ENCODE measurements around the gene STAB2.

- no peak for TF ChIP-seq CTCF (IDR thresholded peaks at IDR 0.05; ENCODE audit: low read depth, low read length)
- no peak for TF ChIP-seq EZH2phosphoT487 (IDR thresholded peaks at IDR 0.05; ENCODE audit: low read depth)
Observed at GRCh38 chr12:103808239-103808880, 221.3 kb downstream of the STAB2 start.
